Upper lobe of right lung (tissue), 1 donor: Measurements from ENCODE around the gene TIMM44. TPM values are rescaled to one million over a fixed set of nuclear protein-coding genes. Genes with fewer than 3 reads are reported as not detected.
A peak's percentile ranks its signal among the peaks of the same experiment; 100 is the strongest.

Source experiments
- ATAC-seq: fragments of 200-7000 bp; cut with Tn5 transposase; one replicate; pipeline ENCODE4 v1.9.1; 2020; ENCODE audit warnings: mild to moderate bottlenecking, moderate library complexity
- DNase-seq: peaks from one replicate; pipeline ENCODE4 v3.0.0-alpha.2; 2020
- H3K27ac ChIP-seq: fragments of 200-600 bp; one replicate; pipeline ENCODE4 v1.8.0; 2022
- H3K27me3 ChIP-seq: fragments of 200-600 bp; one replicate; pipeline ENCODE4 v1.8.0; 2022; ENCODE audit warnings: mild to moderate bottlenecking
- H3K36me3 ChIP-seq: fragments of 200-600 bp; one replicate; pipeline ENCODE4 v1.8.0; 2022
- H3K4me1 ChIP-seq: fragments of 200-600 bp; one replicate; pipeline ENCODE4 v1.8.0; 2022
- H3K4me3 ChIP-seq: fragments of 200-600 bp; one replicate; pipeline ENCODE4 v1.8.0; 2022; ENCODE audit warnings: mild to moderate bottlenecking
- H3K9me3 ChIP-seq: fragments of 200-600 bp; one replicate; pipeline ENCODE4 v1.8.0; 2022
- intact Hi-C: fragments of 100-400 bp; cut with DNase I; formaldehyde crosslinking; loops from one replicate; pipeline ENCODE4 v1.11.0; 2022
- total RNA-seq: library from RNA; stranded (reverse); fragmentation: NEBNext Ultra II Directional; extraction: Animal tissue kit (Norgen Biotek cat#: 25700); gene quantifications from one replicate; pipeline ENCODE4 v1.2.1, GENCODE V29; 2021
- TF ChIP-seq, protein P1 (sequence below): fragments of 200-600 bp; IDR thresholded peaks from one replicate; pipeline ENCODE4 v1.8.0; 2022; ENCODE audit warnings: antibody characterized with exemption
- donor health status: DM: no; HTN: yes; CAD: no; lungs with severe emphysema.

TIMM44 gene
- total RNA-seq, 1 donor from 2014 or later: 49.8 TPM

DNA sequence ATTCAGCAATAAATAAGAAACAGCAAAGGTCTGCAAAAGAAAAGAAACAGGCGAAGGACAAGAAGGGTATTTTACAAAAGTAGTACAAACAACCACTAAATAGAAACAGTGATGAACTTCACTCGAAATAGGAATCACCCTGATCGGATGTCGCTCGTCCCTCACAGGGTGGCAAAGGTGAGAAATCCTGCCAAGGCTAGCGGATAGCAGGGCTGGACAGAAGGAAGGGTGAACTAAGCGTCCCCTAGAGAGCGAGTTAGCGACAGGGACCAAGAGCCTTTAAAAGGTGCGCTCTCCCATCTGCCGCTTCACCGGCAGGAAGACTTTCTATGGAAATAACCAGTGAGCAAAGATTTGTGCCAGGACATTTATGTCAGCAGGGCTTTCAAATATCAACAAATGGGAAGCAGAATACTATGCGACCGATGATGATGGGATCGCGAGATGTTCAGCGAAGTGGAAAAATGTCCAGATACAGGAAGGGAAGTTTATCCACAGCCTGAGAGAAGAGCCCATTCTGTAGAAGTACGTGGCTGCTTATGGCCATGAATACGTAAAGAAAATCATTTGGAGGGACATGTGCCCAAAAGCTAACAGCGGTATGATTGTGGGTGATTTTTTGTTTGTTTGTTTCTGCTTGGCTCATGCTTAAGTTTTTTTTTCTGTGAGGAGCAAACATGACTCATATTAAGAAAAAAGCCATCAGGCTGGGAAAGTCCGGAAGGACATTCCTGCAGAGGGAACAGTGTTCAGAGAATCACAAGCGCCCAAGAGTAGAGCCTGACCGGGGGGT lies 43.1 kb upstream of the TIMM44 start:
- Histone ChIP-seq H3K36me3 (peaks cover 68% of the 10 kb centered on the region), H3K27ac (peak overlapping the region; percentile 74), H3K4me1 (peaks cover 28% of the 10 kb centered on the region), H3K4me3 (no peak overlapping the region), H3K9me3 (no peaks in the 10 kb centered on the region), H3K27me3 (no peaks in the 10 kb centered on the region)
- DNase-seq: no peak
- intact Hi-C loops: no loop called here
- peak; percentile 11 for ATAC-seq
- TF ChIP-seq, protein P1, sequence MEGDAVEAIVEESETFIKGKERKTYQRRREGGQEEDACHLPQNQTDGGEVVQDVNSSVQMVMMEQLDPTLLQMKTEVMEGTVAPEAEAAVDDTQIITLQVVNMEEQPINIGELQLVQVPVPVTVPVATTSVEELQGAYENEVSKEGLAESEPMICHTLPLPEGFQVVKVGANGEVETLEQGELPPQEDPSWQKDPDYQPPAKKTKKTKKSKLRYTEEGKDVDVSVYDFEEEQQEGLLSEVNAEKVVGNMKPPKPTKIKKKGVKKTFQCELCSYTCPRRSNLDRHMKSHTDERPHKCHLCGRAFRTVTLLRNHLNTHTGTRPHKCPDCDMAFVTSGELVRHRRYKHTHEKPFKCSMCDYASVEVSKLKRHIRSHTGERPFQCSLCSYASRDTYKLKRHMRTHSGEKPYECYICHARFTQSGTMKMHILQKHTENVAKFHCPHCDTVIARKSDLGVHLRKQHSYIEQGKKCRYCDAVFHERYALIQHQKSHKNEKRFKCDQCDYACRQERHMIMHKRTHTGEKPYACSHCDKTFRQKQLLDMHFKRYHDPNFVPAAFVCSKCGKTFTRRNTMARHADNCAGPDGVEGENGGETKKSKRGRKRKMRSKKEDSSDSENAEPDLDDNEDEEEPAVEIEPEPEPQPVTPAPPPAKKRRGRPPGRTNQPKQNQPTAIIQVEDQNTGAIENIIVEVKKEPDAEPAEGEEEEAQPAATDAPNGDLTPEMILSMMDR: no peak

DNA sequence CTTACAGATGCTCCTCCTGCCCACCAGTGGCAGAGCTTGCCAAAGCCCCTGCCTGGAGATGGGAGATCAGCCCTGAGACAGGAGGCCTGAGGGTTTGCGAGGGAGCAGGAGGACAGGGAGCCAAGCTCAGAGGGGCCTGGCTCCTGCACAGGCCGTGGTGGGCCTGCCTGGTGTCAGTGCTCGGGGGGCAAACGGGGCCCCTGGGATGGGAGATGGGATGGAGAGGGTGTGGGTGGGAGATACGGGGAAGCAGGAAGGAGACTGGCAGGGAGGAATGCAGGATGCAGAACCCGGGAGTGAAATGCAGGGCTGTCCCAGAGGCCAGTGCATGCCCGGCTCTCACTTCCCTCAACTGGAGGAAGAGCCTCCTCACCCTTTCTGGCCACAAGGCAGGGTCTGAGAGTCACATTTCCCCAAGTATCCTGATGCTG lies 42.0 kb upstream of the TIMM44 start:
- ATAC-seq: no peak
- Histone ChIP-seq H3K9me3 (no peaks in the 10 kb centered on the region), H3K4me3 (no peak overlapping the region), H3K4me1 (peaks cover 28% of the 10 kb centered on the region), H3K27ac (peak overlapping the region; percentile 6), H3K36me3 (peaks cover 65% of the 10 kb centered on the region), H3K27me3 (no peaks in the 10 kb centered on the region)
- TF ChIP-seq, protein P1: no peak
- no peak for DNase-seq
- intact Hi-C loops: no loop called here

DNA sequence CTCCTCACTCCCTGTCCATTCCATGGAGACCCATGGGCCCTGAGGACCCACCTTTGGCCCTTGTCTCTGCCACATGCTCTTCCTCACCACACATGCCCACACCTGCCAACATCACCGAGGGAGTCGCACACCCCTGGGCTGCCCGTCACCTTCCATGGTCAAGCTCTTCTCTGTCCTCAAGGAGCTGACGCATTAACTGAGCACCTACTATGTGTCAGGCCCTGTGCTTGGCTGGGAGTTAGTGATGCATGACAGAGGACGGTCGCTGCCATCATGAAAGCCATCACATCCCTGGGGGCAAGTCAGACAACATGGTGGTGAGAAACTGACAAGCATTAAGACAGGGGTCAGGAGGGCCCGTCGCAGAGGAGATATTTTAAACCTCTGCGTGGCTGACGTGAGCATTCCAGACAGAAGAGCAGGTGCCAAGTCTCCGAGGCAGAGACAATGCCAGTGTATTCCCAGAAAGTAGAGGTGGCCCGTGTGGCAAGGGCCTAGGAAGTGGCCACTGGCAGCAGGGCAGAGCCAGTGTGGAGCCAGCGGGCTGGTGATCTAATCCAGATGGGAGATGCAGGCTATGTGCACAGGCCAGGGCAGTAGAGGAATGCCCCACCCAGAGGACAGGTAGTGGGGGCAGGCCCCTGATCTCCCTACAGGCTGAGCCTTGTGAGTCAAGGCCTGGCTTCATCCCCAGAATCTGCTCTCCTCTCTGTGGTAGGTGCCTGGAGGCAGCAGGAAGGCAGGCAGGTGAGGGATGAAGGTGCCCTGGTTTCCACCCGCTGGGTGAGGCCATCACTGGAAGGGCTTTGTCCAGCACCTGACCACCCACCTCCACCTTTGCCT lies 40.8 kb upstream of the TIMM44 start:
- DNase-seq (no peak), ATAC-seq (no peak)
- intact Hi-C loops: no loop called here

DNA sequence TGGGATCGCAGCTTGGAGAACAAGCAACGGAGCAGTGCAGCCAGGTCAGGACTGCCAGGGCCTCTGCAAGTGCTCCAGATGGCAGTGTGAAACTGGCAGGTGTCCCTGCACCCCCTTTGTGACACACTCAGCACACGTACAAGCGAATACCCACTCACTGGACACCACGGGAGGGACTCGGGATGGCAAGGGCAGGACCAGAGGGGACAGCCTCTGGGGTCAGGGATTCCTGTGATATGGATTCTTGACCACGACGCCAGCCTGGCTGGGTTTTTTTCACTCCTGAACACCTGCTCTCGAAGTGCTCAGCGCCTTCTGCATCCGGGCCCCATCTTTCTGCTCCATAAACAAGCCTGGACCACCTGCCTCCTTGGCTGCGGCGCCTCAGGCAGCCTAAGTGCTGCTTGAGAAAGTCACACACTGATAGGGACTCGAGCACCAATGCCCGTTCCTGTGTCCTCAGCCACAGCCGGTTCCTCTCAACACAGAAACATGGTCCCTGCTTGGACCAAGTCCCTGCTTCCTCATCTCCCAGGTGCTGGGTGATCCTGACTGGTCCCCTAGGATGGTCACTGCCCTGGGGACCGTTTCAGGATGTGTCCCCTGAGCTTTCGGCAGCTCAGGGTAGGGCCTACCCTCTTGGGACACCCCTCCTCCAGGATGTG lies 40.0 kb upstream of the TIMM44 start:
- intact Hi-C loops: no loop called here
- Histone ChIP-seq H3K4me3 (no peak overlapping the region), H3K4me1 (peaks cover 24% of the 10 kb centered on the region), H3K36me3 (peaks cover 65% of the 10 kb centered on the region), H3K9me3 (no peaks in the 10 kb centered on the region), H3K27ac (no peak overlapping the region), H3K27me3 (no peaks in the 10 kb centered on the region)
- ATAC-seq (no peak), DNase-seq (no peak)
- TF ChIP-seq, protein P1: no peak

More for the DNA sequence above, 40.8 kb upstream of the TIMM44 start:
- Histone ChIP-seq H3K27me3 (no peaks in the 10 kb centered on the region), H3K27ac (no peak overlapping the region), H3K4me1 (peaks cover 28% of the 10 kb centered on the region), H3K9me3 (no peaks in the 10 kb centered on the region), H3K4me3 (no peak overlapping the region), H3K36me3 (peaks cover 65% of the 10 kb centered on the region)
- TF ChIP-seq, protein P1: no peak

DNA sequence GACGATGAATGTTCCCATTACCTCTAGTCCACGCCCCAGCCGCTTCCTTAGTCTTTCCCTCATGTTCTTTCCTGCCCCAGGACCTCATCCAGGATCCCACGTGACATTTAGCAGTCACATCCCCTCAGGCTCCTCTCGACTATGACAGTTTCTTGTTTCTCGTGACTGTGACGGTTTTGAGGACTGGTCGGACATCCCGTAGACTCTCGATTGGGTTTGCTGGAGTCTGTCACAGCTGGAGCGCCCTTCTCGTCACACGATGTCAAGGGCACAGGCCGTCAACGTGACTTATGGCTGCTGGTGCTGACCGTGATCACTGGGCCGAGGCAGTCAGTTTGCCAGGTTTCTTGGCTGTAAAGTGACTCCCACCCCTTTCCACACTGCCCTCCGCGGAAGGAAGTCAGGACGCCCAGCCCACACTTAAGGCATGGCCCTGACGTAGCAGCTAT lies 39.2 kb upstream of the TIMM44 start:
- no peaks in the 10 kb centered on the region for H3K27me3 ChIP-seq
- intact Hi-C loops: no loop called here
- ATAC-seq: no peak
- peaks cover 60% of the 10 kb centered on the region for H3K36me3 ChIP-seq
- peak overlapping the region; percentile 63 for H3K27ac ChIP-seq
- no peak overlapping the region for H3K4me3 ChIP-seq
- peaks cover 17% of the 10 kb centered on the region for H3K4me1 ChIP-seq
- TF ChIP-seq, protein P1: no peak
- DNase-seq: no peak
- H3K9me3 ChIP-seq: no peaks in the 10 kb centered on the region
